ENCODE results near the gene SORBS2. TPM values are rescaled to one million over a fixed set of nuclear protein-coding genes. Genes with fewer than 3 reads are reported as not detected.
"Not testable (repeated sequence)": the region's sequence is repeated elsewhere in the genome, so short reads cannot be mapped to it uniquely, and the experiment has no call there.

SORBS2 gene
- total RNA-seq, 8 experiments from 2014 or later, result 2.8 to 138 (median 30.0) TPM

- 29 to 100% (median 88%) methylated on average over 3 to 11 of the region's 15 CpGs; no CpG with 5 or more reads in 3 of the 10 experiments for WGBS, 10 experiments
- in situ Hi-C loops (cut with MboI; ENCODE audit: low pct_unique_long_range_greater_than_20kb in 2 of 9, low sequenced_read_pairs in 9 of 9, unreplicated experiment in 9 of 9), result no loop called here
- Histone ChIP-seq H3K4me1 (replicated peaks in 1 of 2) (peaks cover 0 to 11% of the 10 kb centered on the region in 2 donors), H3K4me3 (no peak overlapping the region), H3K27ac (no peak overlapping the region)
- peak in 6 of 8 experiments; percentile 35 to 68 (median 52) for ATAC-seq (replicated peaks in 6 of 8)
Measured at GRCh38 chr4:185716577-185717376, 95.2 kb downstream of the SORBS2 start.

- Histone ChIP-seq H3K27ac (no peak overlapping the region), H3K4me3 (no peak overlapping the region), H3K4me1 (replicated peaks in 1 of 2) (peaks cover 0 to 6% of the 10 kb centered on the region in 2 donors)
- 0 to 95% (median 83%) methylated on average over 1 to 5 of the region's 9 CpGs; no CpG with 5 or more reads in 3 of the 10 experiments for WGBS, 10 experiments
- in situ Hi-C loops (cut with MboI; ENCODE audit: low pct_unique_long_range_greater_than_20kb in 2 of 9, low sequenced_read_pairs in 9 of 9, unreplicated experiment in 9 of 9), result no loop called here
- no peak for ATAC-seq (replicated peaks in 6 of 8)
Measured at GRCh38 chr4:185716141-185716551, 95.8 kb downstream of the SORBS2 start.

- H3K4me1 ChIP-seq (replicated peaks in 1 of 2); ATAC-seq (replicated peaks in 6 of 8); H3K27ac ChIP-seq; H3K4me3 ChIP-seq; in situ Hi-C loops (cut with MboI; ENCODE audit: low pct_unique_long_range_greater_than_20kb in 2 of 9, low sequenced_read_pairs in 9 of 9, unreplicated experiment in 9 of 9): not testable (repeated sequence)
- WGBS, 10 experiments, result 0 to 100% (median 92%) methylated on average over 1 to 5 of the region's 5 CpGs
Measured at GRCh38 chr4:185714524-185714923, 97.5 kb downstream of the SORBS2 start.

- ATAC-seq (replicated peaks in 6 of 8), result peak in 3 of 8 experiments; percentile 16 to 37 (median 33)
- Histone ChIP-seq H3K4me1 (replicated peaks in 1 of 2) (peaks cover 0 to 6% of the 10 kb centered on the region in 2 donors), H3K27ac (no peak overlapping the region), H3K4me3 (no peak overlapping the region)
- in situ Hi-C loops (cut with MboI; ENCODE audit: low pct_unique_long_range_greater_than_20kb in 2 of 9, low sequenced_read_pairs in 9 of 9, unreplicated experiment in 9 of 9), result no loop called here
- WGBS, 10 experiments, result 80 to 100% (median 95%) methylated on average over 1 of the region's 1 CpG; no CpG with 5 or more reads in 4 of the 10 experiments
Measured at GRCh38 chr4:185713731-185714130, 98.3 kb downstream of the SORBS2 start.

GRCh38 chr4:185713272-185713671 lies 98.7 kb downstream of the SORBS2 start:
- H3K27ac ChIP-seq, result no peak overlapping the region
- peak in 3 of 8 experiments; percentile 27 to 55 (median 46) for ATAC-seq (replicated peaks in 6 of 8)
- WGBS, 10 experiments, result 20 to 96% (median 85%) methylated on average over 1 to 5 of the region's 5 CpGs; no CpG with 5 or more reads in 2 of the 10 experiments
- peaks cover 0 to 6% of the 10 kb centered on the region in 2 donors for H3K4me1 ChIP-seq (replicated peaks in 1 of 2)
- in situ Hi-C loops (cut with MboI; ENCODE audit: low pct_unique_long_range_greater_than_20kb in 2 of 9, low sequenced_read_pairs in 9 of 9, unreplicated experiment in 9 of 9), result no loop called here
- H3K4me3 ChIP-seq, result no peak overlapping the region

- Histone ChIP-seq H3K27ac (no peak overlapping the region), H3K4me3 (no peak overlapping the region), H3K4me1 (replicated peaks in 1 of 2) (peaks cover 0 to 6% of the 10 kb centered on the region in 2 donors)
- 53 to 100% (median 67%) methylated on average over 1 to 12 of the region's 18 CpGs; no CpG with 5 or more reads in 4 of the 10 experiments for WGBS, 10 experiments
- no peak for ATAC-seq (replicated peaks in 6 of 8)
- in situ Hi-C loops (cut with MboI; ENCODE audit: low pct_unique_long_range_greater_than_20kb in 2 of 9, low sequenced_read_pairs in 9 of 9, unreplicated experiment in 9 of 9), result no loop called here
Measured at GRCh38 chr4:185712350-185713024, 99.5 kb downstream of the SORBS2 start.

GRCh38 chr4:185711726-185712125 lies 100.3 kb downstream of the SORBS2 start:
- ATAC-seq (replicated peaks in 6 of 8), result peak in 3 of 8 experiments; percentile 15 to 39 (median 20)
- in situ Hi-C loops (cut with MboI; ENCODE audit: low pct_unique_long_range_greater_than_20kb in 2 of 9, low sequenced_read_pairs in 9 of 9, unreplicated experiment in 9 of 9), result no loop called here
- Histone ChIP-seq H3K27ac (no peak overlapping the region), H3K4me3 (no peak overlapping the region), H3K4me1 (replicated peaks in 1 of 2) (peaks cover 0 to 5% of the 10 kb centered on the region in 2 donors)
- 48 to 100% (median 80%) methylated on average over 1 to 4 of the region's 4 CpGs; no CpG with 5 or more reads in 3 of the 10 experiments for WGBS, 10 experiments

GRCh38 chr4:185710487-185710995 lies 101.5 kb downstream of the SORBS2 start:
- no peak overlapping the region for H3K4me3 ChIP-seq
- H3K27ac ChIP-seq, result no peak overlapping the region
- in situ Hi-C loops (cut with MboI; ENCODE audit: low pct_unique_long_range_greater_than_20kb in 2 of 9, low sequenced_read_pairs in 9 of 9, unreplicated experiment in 9 of 9), result no loop called here
- H3K4me1 ChIP-seq (replicated peaks in 1 of 2), result peaks cover 0 to 3% of the 10 kb centered on the region in 2 donors
- WGBS, 10 experiments, result 40 to 96% (median 74%) methylated on average over 1 to 9 of the region's 11 CpGs; no CpG with 5 or more reads in 1 of the 10 experiments
- no peak for ATAC-seq (replicated peaks in 6 of 8)

GRCh38 chr4:185709802-185710486 lies 102.0 kb downstream of the SORBS2 start:
- ATAC-seq (replicated peaks in 6 of 8), result no peak
- in situ Hi-C loops (cut with MboI; ENCODE audit: low pct_unique_long_range_greater_than_20kb in 2 of 9, low sequenced_read_pairs in 9 of 9, unreplicated experiment in 9 of 9), result no loop called here
- Histone ChIP-seq H3K27ac (no peak overlapping the region), H3K4me3 (no peak overlapping the region), H3K4me1 (replicated peaks in 1 of 2) (peaks cover 0 to 3% of the 10 kb centered on the region in 2 donors)
- 54 to 100% (median 85%) methylated on average over 2 to 8 of the region's 8 CpGs for WGBS, 10 experiments

- peak in 6 of 8 experiments; percentile 25 to 75 (median 52) for ATAC-seq (replicated peaks in 6 of 8)
- in situ Hi-C loops (cut with MboI; ENCODE audit: low pct_unique_long_range_greater_than_20kb in 2 of 9, low sequenced_read_pairs in 9 of 9, unreplicated experiment in 9 of 9), result no loop called here
- Histone ChIP-seq H3K4me1 (replicated peaks in 1 of 2) (peaks cover 0 to 3% of the 10 kb centered on the region in 2 donors), H3K4me3 (no peak overlapping the region), H3K27ac (no peak overlapping the region)
- 21 to 86% (median 41%) methylated on average over 1 to 3 of the region's 3 CpGs for WGBS, 10 experiments
Measured at GRCh38 chr4:185708348-185708747, 103.6 kb downstream of the SORBS2 start.

- H3K4me3 ChIP-seq; H3K4me1 ChIP-seq (replicated peaks in 1 of 2); H3K27ac ChIP-seq; in situ Hi-C loops (cut with MboI; ENCODE audit: low pct_unique_long_range_greater_than_20kb in 2 of 9, low sequenced_read_pairs in 9 of 9, unreplicated experiment in 9 of 9): not testable (repeated sequence)
- peak in 5 of 8 experiments; percentile 12 to 89 (median 63) for ATAC-seq (replicated peaks in 6 of 8)
- 0 to 100% (median 75%) methylated on average over 1 to 4 of the region's 4 CpGs; no CpG with 5 or more reads in 1 of the 10 experiments for WGBS, 10 experiments
Measured at GRCh38 chr4:185707622-185708021, 104.4 kb downstream of the SORBS2 start.

- WGBS, 10 experiments, result 57 to 100% (median 93%) methylated on average over 1 to 7 of the region's 8 CpGs; no CpG with 5 or more reads in 2 of the 10 experiments
- Histone ChIP-seq H3K4me1 (replicated peaks in 1 of 2) (no peaks in the 10 kb centered on the region), H3K4me3 (no peak overlapping the region), H3K27ac (no peak overlapping the region)
- in situ Hi-C loops (cut with MboI; ENCODE audit: low pct_unique_long_range_greater_than_20kb in 2 of 9, low sequenced_read_pairs in 9 of 9, unreplicated experiment in 9 of 9), result no loop called here
- no peak for ATAC-seq (replicated peaks in 6 of 8)
Measured at GRCh38 chr4:185702147-185702663, 109.8 kb downstream of the SORBS2 start.
